H54 (cell line): ENCODE measurements around the gene C9orf50.

Experiments
- DNase-seq: peaks from one replicate; pipeline ENCODE4 v3.0.0; 2011; ENCODE audit warnings: low spot score, mixed read lengths; ENCODE audit not compliant: insufficient read length
- FAIRE-seq: peaks from 3 replicates; lab custom pipeline; 2011; peaks lifted over from hg19 to GRCh38; lab: Jason Lieb, UNC
- POLR2A ChIP-seq: IDR thresholded peaks from 2 replicates; pipeline ENCODE4 v1.6.1; 2011; ENCODE audit warnings: low read depth, mild to moderate bottlenecking, low read length

Gene C9orf50

GRCh38 chr9:129655154-129655553 is 34.3 kb upstream of the C9orf50 start:
- FAIRE-seq: no peak
- no peak for TF ChIP-seq POLR2A
- DNase-seq: no peak

- DNase-seq: no peak
- FAIRE-seq: no peak
- no peak for TF ChIP-seq POLR2A
Observed at GRCh38 chr9:129654554-129655040, 33.7 kb upstream of the C9orf50 start.

GRCh38 chr9:129653823-129654553 is 33.1 kb upstream of the C9orf50 start:
- DNase-seq: no peak
- TF ChIP-seq POLR2A: no peak
- FAIRE-seq: no peak

GRCh38 chr9:129650680-129651235 is 29.9 kb upstream of the C9orf50 start:
- DNase-seq (no peak), FAIRE-seq (no peak)
- no peak for TF ChIP-seq POLR2A

GRCh38 chr9:129649726-129650679 is 29.1 kb upstream of the C9orf50 start:
- FAIRE-seq (no peak), DNase-seq (no peak)
- TF ChIP-seq POLR2A: no peak

GRCh38 chr9:129648764-129649115 is 27.8 kb upstream of the C9orf50 start:
- FAIRE-seq: no peak
- no peak for TF ChIP-seq POLR2A
- DNase-seq: no peak

GRCh38 chr9:129648092-129648763 is 27.3 kb upstream of the C9orf50 start:
- no peak for FAIRE-seq
- no peak for TF ChIP-seq POLR2A

GRCh38 chr9:129647635-129648034 is 26.7 kb upstream of the C9orf50 start:
- DNase-seq (no peak), FAIRE-seq (no peak)
- no peak for TF ChIP-seq POLR2A

More at GRCh38 chr9:129648092-129648763, 27.3 kb upstream of the C9orf50 start:
- no peak for DNase-seq

- no peak for DNase-seq
- TF ChIP-seq POLR2A: no peak
- no peak for FAIRE-seq
Observed at GRCh38 chr9:129646654-129647053, 25.8 kb upstream of the C9orf50 start.

- TF ChIP-seq POLR2A: no peak
- no peak for FAIRE-seq
- no peak for DNase-seq
Observed at GRCh38 chr9:129646252-129646651, 25.4 kb upstream of the C9orf50 start.

GRCh38 chr9:129644902-129645301 is 24.0 kb upstream of the C9orf50 start:
- no peak for FAIRE-seq
- no peak for TF ChIP-seq POLR2A
- DNase-seq: no peak

- no peak for FAIRE-seq
- no peak for TF ChIP-seq POLR2A
- DNase-seq: no peak
Observed at GRCh38 chr9:129644365-129644764, 23.5 kb upstream of the C9orf50 start.

- DNase-seq (no peak), FAIRE-seq (no peak)
- TF ChIP-seq POLR2A: no peak
Observed at GRCh38 chr9:129643706-129644105, 22.8 kb upstream of the C9orf50 start.
